IMR-90 (cell line): ENCODE data around the gene ACOX3. TPM values are rescaled to one million over a fixed set of nuclear protein-coding genes. Genes with fewer than 3 reads are reported as not detected.

Experiments
- ATAC-seq: fragments of 200-7000 bp; cut with Tn5 transposase; 2 replicates; pipeline ENCODE4 v1.9.1; 2020; ENCODE audit warnings: low read depth, mild to moderate bottlenecking, moderate library complexity
- BruUV-seq: library from RNA; stranded (reverse); fragments of 400-500 nt; replicated peaks from 2 replicates; lab custom pipeline; 2021; lab: Mats Ljungman, UMichigan
- CTCF ChIA-PET: fragments of 300-600 bp; formaldehyde crosslinking; extraction: SDS; loops from one replicate; lab custom pipeline; 2021; ENCODE audit warnings: antibody characterized with exemption; lab: Yijun Ruan, JAX
- POLR2A ChIA-PET: fragments of 300-600 bp; sonication (Branson Sonifier 250); formaldehyde crosslinking; loops from one replicate; lab custom pipeline; 2022; ENCODE audit warnings: antibody characterized with exemption; ENCODE audit not compliant: unreplicated experiment; lab: Charles Lee
- DNase-seq: peaks from one replicate; pipeline ENCODE4 v3.0.0; 2013
- H2AFZ ChIP-seq: replicated peaks from 2 replicates; pipeline ENCODE3; 2013; ENCODE audit warnings: low read length, mild to moderate bottlenecking; ENCODE audit not compliant: poor library complexity
- H2AK5ac ChIP-seq: 2 replicates; pipeline ENCODE4 v1.6.1; 2013; ENCODE audit warnings: low read depth, low read length, inconsistent platforms
- H2AK9ac ChIP-seq: replicated peaks from 2 replicates; pipeline ENCODE3; 2013; ENCODE audit warnings: mild to moderate bottlenecking, low read depth, low read length, moderate library complexity; ENCODE audit not compliant: poor library complexity
- H2BK120ac ChIP-seq: 2 replicates; pipeline ENCODE4 v1.6.1; 2013; ENCODE audit warnings: low read depth, low read length, inconsistent platforms
- H2BK15ac ChIP-seq: 3 replicates; pipeline ENCODE4 v1.6.1; 2013; ENCODE audit warnings: low read depth, low read length, inconsistent platforms
- H2BK20ac ChIP-seq: 2 replicates; pipeline ENCODE4 v1.6.1; 2013; ENCODE audit warnings: low read depth, mild to moderate bottlenecking, inconsistent platforms, low read length, moderate library complexity
- H2BK5ac ChIP-seq: 2 replicates; pipeline ENCODE4 v1.6.1; 2013; ENCODE audit warnings: mild to moderate bottlenecking, low read depth, low read length, inconsistent platforms; ENCODE audit not compliant: poor library complexity, severe bottlenecking
- H3K14ac ChIP-seq: replicated peaks from 2 replicates; pipeline ENCODE4 v1.6.1; 2013; ENCODE audit warnings: low read depth, low read length, inconsistent platforms
- H3K18ac ChIP-seq: 2 replicates; pipeline ENCODE4 v1.6.1; 2013; ENCODE audit warnings: low read depth, low read length, control low read depth
- H3K23ac ChIP-seq: 2 replicates; pipeline ENCODE4 v1.6.1; 2013; ENCODE audit warnings: low read depth, low read length, inconsistent platforms
- H3K27ac ChIP-seq: 2 replicates; pipeline ENCODE4 v1.5.1; 2013; ENCODE audit warnings: mild to moderate bottlenecking, control low read depth, low read length; ENCODE audit not compliant: insufficient read depth
- H3K27me3 ChIP-seq: 2 replicates; pipeline ENCODE4 v1.6.1; 2013; ENCODE audit warnings: low read length; ENCODE audit not compliant: control insufficient read depth, insufficient read depth
- H3K36me3 ChIP-seq: 2 replicates; pipeline ENCODE4 v1.6.1; 2013; ENCODE audit warnings: low read length, mixed read lengths; ENCODE audit not compliant: control insufficient read depth, insufficient read depth
- H3K4ac ChIP-seq: 2 replicates; pipeline ENCODE4 v1.6.1; 2013; ENCODE audit warnings: low read depth, low read length, inconsistent platforms
- H3K4me1 ChIP-seq: 2 replicates; pipeline ENCODE4 v1.6.1; 2013; ENCODE audit warnings: low read length, mixed read lengths; ENCODE audit not compliant: control insufficient read depth, insufficient read depth
- H3K4me2 ChIP-seq: 2 replicates; pipeline ENCODE4 v1.6.1; 2013; ENCODE audit warnings: low read depth, mild to moderate bottlenecking, control low read depth, low read length, moderate library complexity
- H3K4me3 ChIP-seq: 2 replicates; pipeline ENCODE4 v1.5.1; 2013; ENCODE audit warnings: low read depth, mild to moderate bottlenecking, control low read depth, low read length, moderate library complexity; ENCODE audit not compliant: insufficient read depth
- H3K56ac ChIP-seq: 2 replicates; pipeline ENCODE4 v1.6.1; 2013; ENCODE audit warnings: low read length, inconsistent platforms; ENCODE audit not compliant: insufficient read depth; ENCODE audit errors: extremely low read depth
- H3K79me1 ChIP-seq, 2 experiments: 2 replicates each; pipeline ENCODE4 v1.6.1; 2013; ENCODE audit warnings: low read length in 2 of 2, inconsistent platforms in 1 of 2, low read depth in 1 of 2
- H3K9ac ChIP-seq: 2 replicates; pipeline ENCODE4 v1.6.1; 2013; ENCODE audit warnings: low read depth, low read length, control low read depth
- H3K9me1 ChIP-seq: 2 replicates; pipeline ENCODE4 v1.6.1; 2013; ENCODE audit warnings: low read length, inconsistent platforms; ENCODE audit not compliant: insufficient read depth
- H3K9me3 ChIP-seq: 2 replicates; pipeline ENCODE4 v1.6.1; 2013; ENCODE audit warnings: low read length; ENCODE audit not compliant: control insufficient read depth, insufficient read depth
- H4K20me1 ChIP-seq: 2 replicates; pipeline ENCODE4 v1.6.1; 2013; ENCODE audit warnings: low read length, inconsistent platforms; ENCODE audit not compliant: insufficient read depth
- H4K5ac ChIP-seq: 2 replicates; pipeline ENCODE4 v1.6.1; 2013; ENCODE audit warnings: mild to moderate bottlenecking, low read depth, low read length, control low read depth
- H4K8ac ChIP-seq, 2 experiments: 2 replicates each; pipeline ENCODE4 v1.6.1; 2013; ENCODE audit warnings: low read depth in 2 of 2, low read length in 2 of 2, control low read depth in 1 of 2, inconsistent platforms in 1 of 2
- H4K91ac ChIP-seq: 2 replicates; pipeline ENCODE4 v1.6.1; 2013; ENCODE audit warnings: low read depth, low read length, inconsistent platforms; ENCODE audit not compliant: insufficient read depth
- CEBPB ChIP-seq: IDR thresholded peaks from 2 replicates; pipeline ENCODE4 v1.6.1; 2012; ENCODE audit warnings: low read depth, low read length, improper control_type of control experiment
- CHD1 ChIP-seq: IDR thresholded peaks from 2 replicates; pipeline ENCODE4 v1.6.1; 2012; ENCODE audit warnings: low read depth, low read length, improper control_type of control experiment
- CTCF ChIP-seq: conservative IDR thresholded peaks from 2 replicates; pipeline ENCODE4 v1.5.1; 2012; ENCODE audit warnings: mild to moderate bottlenecking, low read depth, low read length, improper control_type of control experiment
- ELK1 ChIP-seq: fragments of 150-350 bp; IDR thresholded peaks from 2 replicates; pipeline ENCODE4 v1.6.1; 2016; ENCODE audit warnings: low read depth, mild to moderate bottlenecking, low read length, moderate library complexity, borderline replicate concordance
- MXI1 ChIP-seq: IDR thresholded peaks from 2 replicates; pipeline ENCODE4 v1.6.1; 2012; ENCODE audit warnings: low read depth, mild to moderate bottlenecking, low read length, moderate library complexity, borderline replicate concordance
- SMC3 ChIP-seq: fragments of 150-350 bp; IDR thresholded peaks from 2 replicates; pipeline ENCODE4 v1.6.1; 2016; ENCODE audit warnings: low read depth, mild to moderate bottlenecking, antibody characterized with exemption, low read length, moderate library complexity
- WGBS, 2 experiments: methylation state at CpG; one replicate each; pipeline versions ENCODE4 v1.1.5 to v1.1.7; 2013; ENCODE audit warnings: missing lambda C conversion rate in 2 of 2; ENCODE audit not compliant: insufficient read length in 1 of 2; ENCODE audit errors: extremely low coverage in 2 of 2; 5-methylcytosine and 5-hydroxymethylcytosine counted together
- dilution Hi-C: fragments of 300-500 bp; cut with HindIII; formaldehyde crosslinking; loops from one replicate; pipeline ENCODE4 v1.14.3; 2018; ENCODE audit warnings: low sequenced_read_pairs; ENCODE audit not compliant: unreplicated experiment
- in situ Hi-C: fragments of 300-500 bp; cut with MboI; formaldehyde crosslinking; loops from 3 replicates; pipeline ENCODE4 v1.14.3; 2019; ENCODE audit warnings: low sequenced_read_pairs, inconsistent platforms, mixed read lengths
- intact Hi-C: fragments of 100-400 bp; cut with micrococcal nuclease; formaldehyde crosslinking; loops from 2 replicates; pipeline ENCODE4 v1.10.0; 2022
- polyA plus RNA-seq, 3 experiments: library from polyadenylated mRNA; depleted of rRNA; stranded (reverse); fragments of >200 nt; gene quantifications; 2 replicates each; pipeline ENCODE4 v1.2.3, GENCODE V29; 2012; ENCODE audit warnings: low replicate concordance in 1 of 3
- total RNA-seq: library from RNA; depleted of rRNA; stranded (reverse); fragments of >200 nt; gene quantifications from 2 replicates; pipeline ENCODE4 v1.2.3, GENCODE V29; 2012

ACOX3 gene
- total and polyA plus RNA-seq, 2 of the 4 experiments (the other 2 are of a cell fraction), result 15.2 to 25.8 TPM

- Histone ChIP-seq H3K4me3 (no peak overlapping the region), H2BK5ac (no peak overlapping the region), H3K79me1 (peaks cover 0 to 4% of the 10 kb centered on the region in 2 experiments; a peak in 1 of 4 replicates), H3K56ac (no peak overlapping the region), H2AK5ac (no peak overlapping the region), H3K4ac (no peak overlapping the region), H2AK9ac (no peak overlapping the region), H3K36me3 (peaks cover 19% of the 10 kb centered on the region), H3K9ac (no peak overlapping the region), H2BK120ac (no peak overlapping the region), H2BK20ac (no peak overlapping the region), H3K9me1 (peaks cover 8% of the 10 kb centered on the region; the same call in 1 of the 2 replicates), H3K27ac (no peak overlapping the region), H3K23ac (no peak overlapping the region), H3K4me1 (peaks cover 2% of the 10 kb centered on the region; the same call in 1 of the 2 replicates), H3K18ac (no peak overlapping the region), H3K4me2 (no peak overlapping the region), H4K5ac (no peak overlapping the region), H3K27me3 (no peaks in the 10 kb centered on the region), H3K9me3 (no peaks in the 10 kb centered on the region), H2BK15ac (no peak overlapping the region), H2AFZ (no peak overlapping the region), H4K8ac (no peak overlapping the region), H4K20me1 (peaks cover 8% of the 10 kb centered on the region; the same call in 1 of the 2 replicates), H4K91ac (no peak overlapping the region), H3K14ac (no peak overlapping the region)
- intact Hi-C loops, result no loop called here
- ATAC-seq (no peak), DNase-seq (no peak)
- in situ Hi-C loops, result no loop called here
- WGBS, 2 experiments, result 95% methylated on average over 9 of the region's 22 CpGs; no CpG with 5 or more reads in 1 of the 2 experiments
- POLR2A ChIA-PET, result no interaction called here
- CTCF ChIA-PET, result interaction anchor here (0.5 kb wide), 1 partner anchor 677 kb away, joined by 4 read pairs; no protein-coding TSS in a partner anchor
- no TSS peak for BruUV-seq
- no peak for TF ChIP-seq CHD1
- no peak for TF ChIP-seq SMC3
- TF ChIP-seq ELK1, result no peak
- TF ChIP-seq MXI1, result no peak
- TF ChIP-seq CTCF, result no peak
- TF ChIP-seq CEBPB, result no peak
- dilution Hi-C loops, result no loop called here
Observed at GRCh38 chr4:8380511-8381415, 59.8 kb downstream of the ACOX3 start.
